ENCODE data around the gene SH2D3A. TPM values are rescaled to one million over a fixed set of nuclear protein-coding genes. Genes with fewer than 3 reads are reported as not detected.

The SH2D3A gene
- polyA plus RNA-seq, 12 donors: 0.39 to 9.3 (median 1.1) TPM; not detected in 1

DNA sequence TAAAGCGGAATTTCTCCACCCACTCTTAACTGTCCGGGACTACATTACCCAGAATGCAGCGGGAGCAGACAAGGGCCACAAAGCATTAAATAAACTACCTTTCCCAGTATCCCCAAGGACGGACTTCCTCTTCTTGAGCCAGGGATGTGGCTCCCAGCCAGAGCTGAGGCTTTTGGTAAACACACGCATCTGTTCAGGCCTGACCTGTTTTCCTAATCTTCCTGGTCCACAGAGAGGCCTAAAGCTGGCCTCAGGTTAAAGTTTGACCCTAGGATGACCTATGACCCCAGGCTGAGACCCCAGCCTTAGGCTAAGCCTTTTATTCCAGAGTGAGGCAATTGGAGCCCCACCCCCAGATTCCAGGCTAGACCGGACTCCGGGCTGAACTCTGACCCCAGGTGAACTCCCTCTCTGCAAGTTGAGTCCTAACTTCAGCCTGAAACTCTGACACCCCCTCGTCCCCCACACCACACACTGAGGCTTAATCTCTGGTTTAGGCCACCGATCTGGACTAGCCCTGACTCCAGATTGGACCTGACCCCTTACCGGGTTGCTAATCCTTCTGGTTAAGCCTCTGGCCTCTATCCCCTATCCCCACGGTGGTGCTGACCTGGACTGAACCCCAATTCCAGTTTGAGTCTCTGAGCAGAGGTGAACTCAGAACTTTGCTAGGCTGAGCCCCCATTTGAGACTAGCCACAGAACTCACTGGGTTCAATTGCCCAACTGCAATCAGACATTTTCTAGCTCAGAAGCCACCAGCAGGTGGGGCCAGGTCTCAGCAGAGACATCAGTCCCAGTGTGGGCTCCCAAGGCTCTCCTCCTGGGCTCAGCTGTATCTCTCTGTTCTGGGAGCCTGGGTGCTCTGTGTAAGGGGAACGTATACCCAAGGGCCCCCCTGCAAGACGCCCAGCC lies 29.1 kb downstream of the SH2D3A start:
- DNase-seq: peak; percentile 72

DNA sequence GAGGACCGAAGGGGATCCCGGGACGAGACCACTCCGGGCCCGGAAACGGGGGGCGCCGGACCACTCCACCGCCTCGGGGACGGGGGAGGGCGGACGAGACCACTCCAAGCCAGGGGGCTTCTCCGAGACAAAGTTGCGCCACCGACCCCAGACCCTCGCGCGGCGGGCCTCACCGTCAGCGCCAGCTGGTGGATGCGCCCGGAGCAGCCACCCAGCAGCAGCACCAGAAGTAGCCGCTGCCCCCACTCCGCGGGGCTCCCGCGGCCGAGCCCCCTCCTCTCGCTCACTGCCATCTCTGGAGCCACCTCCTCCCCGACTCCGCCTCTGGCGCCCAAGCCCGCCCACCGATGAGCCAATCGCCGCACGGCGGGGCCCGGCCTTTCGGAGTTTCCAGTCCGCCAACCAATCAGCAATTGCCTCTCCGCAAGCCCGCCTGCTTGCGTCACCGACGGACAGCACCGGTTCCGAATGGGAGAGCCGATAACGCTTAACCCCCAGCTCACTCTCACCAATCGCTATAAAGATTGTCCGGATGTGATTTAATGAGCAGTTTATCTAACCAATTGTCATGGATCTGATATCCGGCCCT lies 29.9 kb downstream of the SH2D3A start, which contains the start of gene GPR108:
GPR108 (minus strand) TSS at position 297 of the 589 bp plus-strand sequence; CDS start at position 293, 4 bp downstream.
- DNase-seq: peak; percentile 100

DNA sequence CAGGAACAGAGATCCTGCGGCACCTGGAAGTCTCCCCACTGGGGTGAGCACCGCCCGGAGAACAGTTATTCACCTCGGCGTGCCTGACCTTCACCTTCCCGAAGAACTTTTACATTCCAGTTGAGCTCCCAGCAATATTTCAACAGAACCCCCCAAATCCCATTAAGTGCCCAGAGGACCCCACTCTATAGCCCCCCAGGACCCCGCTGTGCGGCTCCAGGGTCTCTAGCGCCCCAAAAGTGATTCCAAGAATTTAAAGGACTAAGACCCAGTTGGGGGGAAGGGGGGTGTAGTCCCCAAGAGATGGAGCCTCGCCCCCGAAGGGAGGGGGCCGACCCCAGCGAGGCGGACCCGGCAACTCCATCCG lies 30.3 kb downstream of the SH2D3A start:
- DNase-seq: no peak

DNA sequence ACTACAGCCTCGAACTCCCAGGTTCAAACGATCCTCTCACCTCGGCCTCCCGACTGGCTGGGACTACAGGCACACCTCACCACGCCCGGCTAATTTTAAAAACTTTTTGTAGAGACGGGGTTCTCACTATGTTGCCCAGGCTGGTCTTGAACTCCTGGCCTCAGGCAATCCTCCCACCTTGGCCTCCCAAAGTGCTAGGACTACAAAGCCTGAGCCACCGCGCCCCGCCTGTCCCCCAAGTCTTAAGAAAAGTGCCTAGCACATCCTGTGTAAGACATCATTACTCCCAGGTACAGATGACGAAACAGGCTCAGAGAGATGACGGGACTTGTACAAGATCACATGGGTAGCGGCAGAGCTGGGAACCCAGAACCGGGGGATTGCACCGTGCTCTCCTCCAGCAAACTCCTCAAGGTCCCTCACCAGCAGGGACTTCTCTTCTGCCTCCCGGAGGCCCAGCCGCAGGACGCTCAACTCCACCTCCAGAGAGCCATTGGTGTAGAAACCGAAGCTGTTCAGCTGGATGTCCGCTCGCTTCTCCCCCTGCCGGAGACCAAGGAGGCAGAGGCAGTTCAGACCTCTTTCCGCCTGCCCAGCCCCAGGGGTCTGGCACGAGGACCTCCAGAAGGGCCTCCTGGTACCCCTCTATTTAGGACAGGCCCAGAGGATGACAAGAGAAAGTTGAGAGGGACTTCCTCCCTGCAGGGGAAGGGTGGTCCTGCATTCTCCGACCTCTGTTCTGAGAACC lies 30.9 kb downstream of the SH2D3A start:
- peak; percentile 76 for DNase-seq

DNA sequence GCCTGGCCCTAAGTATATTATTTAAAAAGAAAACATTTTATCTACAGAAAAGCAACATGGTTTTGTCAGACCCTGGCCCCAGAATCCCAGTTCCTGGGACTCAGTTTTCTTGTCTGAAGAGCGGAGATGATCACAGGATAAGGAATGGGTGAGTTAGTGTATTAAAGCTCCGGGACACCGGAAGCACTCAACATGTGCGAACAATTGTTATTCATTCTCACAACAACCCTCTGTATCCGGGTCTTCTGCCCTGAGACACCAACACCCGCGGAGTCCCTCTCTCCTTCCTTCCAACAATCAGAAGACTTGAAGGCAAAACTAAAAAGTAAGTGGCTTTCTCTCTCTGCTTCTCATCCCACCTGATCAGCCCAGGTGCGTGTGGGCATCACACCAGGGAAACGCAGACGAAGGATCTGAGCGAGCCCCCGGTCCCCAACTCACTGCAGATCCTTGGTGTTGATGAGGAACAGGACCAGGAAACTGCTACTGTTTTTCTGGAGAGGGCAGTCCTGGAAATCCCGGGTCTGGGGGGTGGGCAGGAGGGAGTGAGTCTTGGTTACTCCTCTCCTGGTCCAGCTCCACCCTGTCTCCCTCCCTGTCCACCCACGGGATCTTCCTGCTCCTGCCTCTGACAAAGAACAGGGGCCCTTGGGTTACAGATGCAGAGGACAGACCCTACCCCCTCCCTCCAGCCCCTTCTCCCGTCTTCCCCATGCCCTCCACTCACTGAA lies 31.9 kb downstream of the SH2D3A start:
- no peak for DNase-seq

DNA sequence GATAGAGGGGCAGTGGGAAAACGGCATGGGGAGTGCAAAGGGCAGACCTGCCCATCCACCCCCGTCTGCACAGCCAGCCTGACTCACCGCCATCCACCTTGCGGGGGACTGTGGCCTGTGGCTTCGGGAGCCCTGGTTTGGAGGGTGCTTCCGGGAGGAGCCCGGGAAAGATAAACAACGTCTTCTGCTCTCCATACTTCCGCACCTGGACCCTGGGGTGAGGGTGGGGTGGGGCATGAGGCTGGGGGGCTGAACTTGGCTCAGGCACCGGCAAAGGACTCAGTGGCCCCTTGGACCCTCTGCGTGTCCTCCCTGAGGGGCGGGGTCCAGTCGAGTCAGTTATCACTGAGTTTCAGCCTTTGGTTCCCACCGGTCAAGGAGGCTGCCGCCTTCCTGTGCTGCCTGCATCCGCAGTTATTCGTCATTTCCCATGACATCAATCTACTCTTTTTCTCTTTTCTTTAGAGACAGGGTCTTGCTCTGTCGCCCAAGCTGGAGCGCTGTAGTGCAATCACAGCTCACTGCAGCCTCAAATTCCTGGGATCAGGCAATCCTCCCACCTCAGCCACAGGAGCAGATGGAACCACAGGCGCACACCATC lies 33.0 kb downstream of the SH2D3A start:
- no peak for DNase-seq

DNA sequence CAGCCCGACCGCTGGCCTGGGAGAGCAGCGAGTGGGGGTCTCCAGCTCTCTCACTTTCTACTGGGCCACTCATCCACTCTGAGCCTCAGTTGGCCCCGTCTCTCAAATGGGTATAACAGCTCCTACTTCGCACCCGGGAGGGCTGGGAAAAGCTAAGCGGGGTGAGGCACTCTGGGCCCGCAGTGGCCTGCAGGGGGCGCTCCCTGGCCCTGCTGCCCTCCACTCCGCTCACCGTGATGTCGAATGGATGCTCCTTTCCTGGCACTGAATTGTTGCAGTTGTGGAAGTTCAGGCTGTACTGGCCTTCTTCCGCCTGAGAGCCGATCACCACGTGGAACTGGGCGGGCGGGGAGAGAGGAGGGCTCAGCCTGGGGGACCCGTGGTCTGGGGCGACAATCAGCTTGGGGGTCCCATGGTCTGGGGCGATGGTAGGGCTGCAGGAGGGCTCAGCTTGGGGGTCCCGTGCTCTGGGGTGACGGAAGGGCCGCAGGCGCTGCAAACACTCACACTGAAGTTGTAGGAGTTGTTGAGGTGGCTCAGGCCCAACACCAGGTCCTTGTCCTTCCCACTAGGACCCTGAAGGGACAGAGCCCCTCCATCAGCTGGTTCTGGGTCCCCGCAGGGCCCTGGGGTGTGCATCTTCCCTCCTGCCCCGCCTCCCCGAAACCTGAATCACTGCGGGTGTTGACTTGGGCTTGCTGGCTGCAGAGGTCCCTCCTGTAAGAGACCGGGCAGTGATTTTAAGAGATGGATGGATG lies 33.7 kb downstream of the SH2D3A start:
- no peak for DNase-seq

DNA sequence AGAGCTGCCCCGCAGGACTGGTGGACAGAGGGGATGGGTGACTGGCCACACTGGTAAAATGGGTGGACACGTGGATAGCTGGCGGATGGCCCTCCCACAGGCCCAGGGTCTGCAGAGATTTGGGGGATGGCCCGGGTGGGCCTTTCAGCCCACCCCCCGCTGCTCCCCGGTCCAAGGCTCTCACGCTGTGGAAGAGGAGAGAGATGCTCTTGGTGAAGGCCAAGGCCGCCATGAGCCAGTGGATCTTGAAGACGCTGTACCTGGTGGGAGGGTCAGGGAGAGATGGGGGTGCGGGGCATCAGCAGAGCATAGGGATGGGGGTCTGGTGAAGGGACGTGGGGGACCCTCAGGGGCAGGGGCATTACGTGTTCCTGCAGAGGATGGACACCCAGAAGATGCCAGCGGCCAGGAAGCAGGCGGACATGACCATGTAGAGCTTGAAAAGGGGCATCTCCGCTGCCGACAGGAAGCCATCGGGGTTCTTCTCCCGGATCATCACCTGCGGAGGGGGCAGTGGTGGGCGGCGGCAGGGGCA lies 34.4 kb downstream of the SH2D3A start:
- DNase-seq: no peak

DNA sequence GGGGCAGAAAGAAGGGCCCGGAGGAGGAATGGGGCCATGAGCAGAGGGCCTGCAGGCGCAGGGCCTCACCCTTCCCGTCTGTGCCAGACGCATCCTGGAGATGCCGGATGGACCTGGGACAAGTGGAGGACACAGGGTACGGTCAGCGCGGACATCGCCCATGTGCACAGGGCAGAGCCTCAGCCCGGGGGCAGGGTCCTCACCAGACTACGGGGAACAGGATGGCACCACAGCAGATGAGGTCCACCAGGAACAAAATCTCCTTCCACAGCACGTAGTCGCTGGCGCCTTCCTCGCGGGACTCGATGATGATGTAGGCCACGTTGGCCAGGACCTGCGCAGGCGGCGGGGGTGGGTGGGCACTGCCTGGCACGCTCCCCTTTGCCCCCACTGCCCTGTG lies 35.4 kb downstream of the SH2D3A start:
- no peak for DNase-seq

DNA sequence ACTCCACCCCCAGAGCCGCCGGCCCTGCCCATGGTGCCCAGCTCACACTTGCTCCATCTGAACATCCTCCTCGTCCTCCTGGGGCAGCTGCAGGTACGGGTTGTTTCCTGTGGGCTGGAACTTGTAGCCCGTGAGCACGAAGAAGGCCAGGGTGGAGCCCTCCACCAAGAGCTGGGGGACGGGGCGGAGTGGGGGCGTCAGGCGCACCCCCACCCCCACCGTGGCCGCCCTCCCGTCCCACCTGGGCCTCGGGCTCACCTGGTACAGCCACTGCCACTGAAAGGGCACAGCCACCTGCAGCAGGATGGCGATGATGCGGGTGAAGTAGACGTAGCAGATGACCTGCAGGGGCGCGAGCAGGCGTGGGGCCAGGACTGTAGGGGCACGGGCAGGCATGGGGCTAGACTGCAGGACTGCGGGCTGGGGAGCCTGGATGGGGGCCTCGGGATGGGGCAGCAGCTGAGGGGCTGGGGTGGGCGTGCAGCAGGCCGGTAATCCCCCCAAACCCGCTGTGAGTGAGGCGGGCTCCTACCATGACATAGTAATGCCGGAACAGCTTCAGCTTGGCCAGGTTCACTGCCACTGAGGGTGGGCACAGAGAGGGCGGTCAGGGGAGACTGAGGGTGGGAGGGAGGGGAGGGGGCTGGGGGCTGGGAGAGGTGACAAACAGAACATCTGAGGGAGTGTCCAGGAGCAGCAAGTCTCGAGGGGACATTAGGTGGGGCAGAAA lies 36.1 kb downstream of the SH2D3A start:
- DNase-seq: no peak

DNA sequence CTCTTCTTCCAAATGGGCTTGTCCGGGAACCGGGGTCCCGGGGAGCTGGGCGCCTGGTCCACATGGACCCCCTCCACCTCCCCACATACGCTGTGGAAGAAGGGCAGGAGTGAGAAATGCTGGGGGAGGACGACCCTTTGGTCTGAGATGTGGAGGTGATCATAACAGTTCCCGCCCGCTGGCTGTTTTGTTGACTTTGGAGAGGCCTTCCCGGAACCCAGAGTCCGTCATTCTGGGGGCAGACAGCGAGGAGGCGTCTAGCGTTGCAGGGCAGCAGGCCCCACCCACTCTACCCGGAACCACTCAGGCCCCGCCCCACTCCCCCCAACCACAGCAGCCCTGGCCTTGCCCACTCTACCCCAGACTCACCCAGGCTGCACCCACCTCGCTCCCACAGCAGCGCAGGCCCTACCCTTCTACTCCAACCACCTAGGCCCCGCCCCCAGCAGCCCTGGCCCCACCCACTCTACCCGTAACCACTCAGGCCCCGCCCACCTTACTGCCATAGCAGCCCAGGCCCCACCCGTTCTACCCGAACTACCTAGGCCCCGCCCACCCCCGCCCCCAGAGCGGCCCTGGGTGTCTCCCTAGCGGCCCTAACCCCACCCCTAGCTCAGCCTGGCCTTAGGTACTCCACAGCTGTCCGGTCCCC lies 37.0 kb downstream of the SH2D3A start:
- DNase-seq: no peak

DNA sequence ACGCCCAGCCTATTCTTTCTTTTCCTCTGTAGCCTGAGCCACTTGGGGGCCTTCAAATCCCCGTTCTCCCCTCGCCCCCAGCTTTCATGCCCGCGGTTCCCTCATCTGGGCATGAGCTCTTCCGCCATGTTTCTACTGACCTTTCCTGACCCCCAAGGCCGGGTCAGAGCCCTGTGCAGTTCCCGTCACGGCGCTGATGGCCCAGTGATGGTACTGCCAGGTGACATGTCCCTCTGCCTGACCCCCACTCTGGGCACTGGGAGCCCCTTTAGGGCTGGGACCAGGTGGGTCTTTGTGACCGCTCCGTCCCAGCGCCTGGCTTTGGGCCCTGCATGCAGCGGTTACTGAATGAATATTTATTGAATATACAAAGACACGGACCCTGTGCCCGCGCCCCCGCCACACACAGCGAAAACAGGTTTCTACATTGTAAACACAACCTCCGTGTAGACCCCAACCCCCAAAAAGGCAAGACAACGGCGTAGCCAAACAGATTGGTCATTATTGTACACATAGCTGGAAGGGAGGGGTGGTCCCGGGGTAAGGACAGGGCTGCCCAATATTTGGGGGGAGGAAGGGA lies 37.6 kb downstream of the SH2D3A start:
- DNase-seq: no peak

DNA sequence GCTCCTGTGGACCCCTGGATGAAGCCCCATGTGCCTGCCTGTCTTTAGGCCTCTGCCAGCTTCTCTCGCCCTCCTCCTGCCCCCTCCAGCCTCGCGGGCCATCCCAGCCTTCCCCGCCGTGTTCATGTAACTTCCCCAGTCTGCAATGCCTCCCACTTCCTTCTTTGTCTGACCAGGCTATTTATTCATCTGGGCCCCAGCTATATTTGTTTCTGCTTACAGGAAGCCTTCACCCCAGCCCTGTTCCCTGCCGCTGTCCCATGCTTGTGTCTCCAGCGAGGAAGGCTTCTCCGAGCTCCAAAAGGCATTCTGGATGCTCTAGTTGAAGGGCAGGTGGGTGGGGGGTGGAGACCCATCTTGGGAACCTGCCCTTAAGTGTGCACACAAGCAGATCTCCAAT lies 38.9 kb downstream of the SH2D3A start:
- DNase-seq: no peak

DNA sequence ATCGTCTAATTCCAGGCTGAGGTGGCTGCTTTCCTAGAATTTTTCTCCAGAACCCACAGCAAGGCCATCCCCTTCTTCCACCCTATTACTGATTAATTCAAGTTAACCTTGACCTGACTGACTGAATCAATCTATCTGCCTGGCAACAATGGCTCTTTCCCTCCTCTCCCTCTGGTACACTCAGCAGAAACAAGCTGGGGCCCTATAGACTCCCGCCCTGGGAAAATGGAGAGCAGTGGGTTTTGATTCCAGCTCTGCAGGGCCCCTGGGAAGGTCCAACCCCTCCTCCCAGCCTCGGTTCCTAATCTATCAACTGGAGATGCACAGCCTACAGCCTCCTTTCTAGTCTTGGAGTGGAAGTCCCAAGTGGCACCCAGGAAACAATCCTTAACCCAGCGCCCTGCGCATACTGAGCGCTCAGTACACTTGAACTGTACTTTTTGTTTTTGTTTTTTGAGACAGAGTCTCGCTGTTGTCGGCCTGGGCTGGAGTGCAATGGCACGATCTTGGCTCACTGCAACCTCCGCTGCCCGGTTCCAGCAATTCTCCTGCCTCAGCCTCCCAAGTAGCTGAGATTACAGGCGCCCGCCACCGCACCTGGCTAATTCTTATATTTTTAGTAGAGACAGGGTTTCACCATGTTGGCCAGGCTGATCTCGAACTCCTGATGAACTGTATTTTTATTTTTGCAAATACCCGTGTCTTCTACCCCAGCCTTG lies 41.6 kb downstream of the SH2D3A start:
- no peak for DNase-seq

DNA sequence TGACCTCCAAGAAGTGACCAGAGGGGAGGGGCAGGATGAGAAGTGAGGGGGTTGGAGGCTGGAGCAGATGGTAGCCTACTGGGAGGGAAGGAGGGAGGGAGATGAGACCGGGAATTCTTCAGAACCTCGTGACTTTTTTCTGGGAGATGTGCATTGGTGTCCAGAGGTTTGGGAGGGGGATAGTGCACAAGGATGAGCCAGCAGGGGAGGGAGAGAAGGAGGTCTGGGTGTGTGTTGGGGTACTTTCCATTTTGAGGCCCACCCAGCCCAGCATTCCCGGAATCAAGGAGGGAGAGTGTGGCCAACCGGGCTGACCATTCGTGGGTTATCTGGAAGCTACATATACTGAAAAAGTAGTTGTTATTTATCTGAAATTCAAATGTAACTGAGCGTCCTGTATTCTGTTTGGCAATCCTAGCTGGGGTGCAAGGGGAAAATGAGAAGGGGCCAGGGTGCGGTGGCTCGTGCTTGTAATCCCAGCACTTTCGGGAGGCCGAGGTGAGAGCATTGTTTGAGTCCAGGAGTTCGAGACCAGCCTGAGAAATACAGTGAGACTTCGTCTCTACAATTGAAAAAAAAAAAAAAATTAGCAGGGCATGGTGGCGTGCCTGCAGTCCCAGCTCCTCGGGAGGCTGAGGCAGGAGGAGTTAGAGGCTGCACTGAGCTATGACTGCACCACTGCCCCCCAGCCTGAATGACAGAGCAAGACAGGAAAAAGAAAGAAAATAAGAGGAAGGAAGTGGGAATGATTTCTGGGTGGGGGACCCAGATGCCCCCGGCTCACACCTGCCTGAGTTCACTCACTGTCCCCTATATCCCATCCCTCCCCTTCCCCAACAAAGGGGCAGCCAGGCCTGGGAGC lies 42.4 kb downstream of the SH2D3A start:
- no peak for DNase-seq

DNA sequence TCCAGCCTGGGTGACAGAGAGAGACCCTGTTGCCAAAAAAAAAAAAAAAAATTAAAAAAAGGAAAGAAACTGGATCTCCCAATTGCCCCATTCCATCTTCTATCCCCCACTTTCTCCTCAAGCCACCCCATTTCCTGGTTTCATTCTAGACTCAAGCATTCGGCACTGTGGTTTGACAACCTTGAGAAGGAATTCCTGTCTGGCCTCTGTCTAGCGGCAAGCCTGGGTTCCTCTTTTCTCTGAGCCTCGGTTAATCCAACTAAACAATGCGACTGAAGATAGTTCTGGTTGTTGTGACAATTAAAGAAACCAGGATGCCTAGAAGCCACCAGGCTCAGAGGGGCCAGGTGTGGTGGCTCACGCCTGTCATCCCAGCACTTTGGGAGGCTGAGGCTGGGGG lies 43.5 kb downstream of the SH2D3A start:
- DNase-seq: no peak

DNA sequence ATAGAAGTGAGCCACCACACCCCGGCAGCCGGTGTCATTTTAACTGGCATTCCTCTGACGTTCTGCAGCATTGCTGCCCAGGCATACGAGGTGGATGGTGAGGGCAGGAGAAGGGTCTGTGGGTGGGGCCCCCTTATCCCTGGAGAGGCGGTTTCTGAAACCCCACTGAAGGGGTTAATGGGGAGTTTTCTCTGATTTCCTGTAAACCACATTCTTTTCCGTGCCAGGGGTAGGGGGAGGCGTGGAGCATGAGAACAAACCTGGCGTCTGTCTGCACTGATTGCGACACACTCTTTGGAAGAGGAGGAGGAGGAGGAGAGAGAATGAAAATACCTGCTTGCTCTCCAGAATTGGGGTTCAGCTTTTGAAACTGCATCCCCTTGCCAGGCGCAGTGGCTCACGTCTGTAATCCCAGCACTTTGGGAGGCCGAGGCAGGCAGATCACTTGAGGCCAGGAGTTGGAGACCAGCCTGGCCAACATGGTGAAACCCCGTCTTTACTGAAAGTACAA lies 44.1 kb downstream of the SH2D3A start:
- no peak for DNase-seq
